GM21786 (cell line): Measurements from ENCODE around the gene ULK3.

Experiments used
- ATAC-seq: cut with Tn5 transposase; IDR thresholded peaks from one replicate; pipeline ENCODE4 v1.9.1; 2021; ENCODE audit not compliant: unreplicated experiment

ULK3 gene

GRCh38 chr15:74840851-74841775 lies 1.8 kb downstream of the ULK3 start:
- ATAC-seq: no peak

DNA sequence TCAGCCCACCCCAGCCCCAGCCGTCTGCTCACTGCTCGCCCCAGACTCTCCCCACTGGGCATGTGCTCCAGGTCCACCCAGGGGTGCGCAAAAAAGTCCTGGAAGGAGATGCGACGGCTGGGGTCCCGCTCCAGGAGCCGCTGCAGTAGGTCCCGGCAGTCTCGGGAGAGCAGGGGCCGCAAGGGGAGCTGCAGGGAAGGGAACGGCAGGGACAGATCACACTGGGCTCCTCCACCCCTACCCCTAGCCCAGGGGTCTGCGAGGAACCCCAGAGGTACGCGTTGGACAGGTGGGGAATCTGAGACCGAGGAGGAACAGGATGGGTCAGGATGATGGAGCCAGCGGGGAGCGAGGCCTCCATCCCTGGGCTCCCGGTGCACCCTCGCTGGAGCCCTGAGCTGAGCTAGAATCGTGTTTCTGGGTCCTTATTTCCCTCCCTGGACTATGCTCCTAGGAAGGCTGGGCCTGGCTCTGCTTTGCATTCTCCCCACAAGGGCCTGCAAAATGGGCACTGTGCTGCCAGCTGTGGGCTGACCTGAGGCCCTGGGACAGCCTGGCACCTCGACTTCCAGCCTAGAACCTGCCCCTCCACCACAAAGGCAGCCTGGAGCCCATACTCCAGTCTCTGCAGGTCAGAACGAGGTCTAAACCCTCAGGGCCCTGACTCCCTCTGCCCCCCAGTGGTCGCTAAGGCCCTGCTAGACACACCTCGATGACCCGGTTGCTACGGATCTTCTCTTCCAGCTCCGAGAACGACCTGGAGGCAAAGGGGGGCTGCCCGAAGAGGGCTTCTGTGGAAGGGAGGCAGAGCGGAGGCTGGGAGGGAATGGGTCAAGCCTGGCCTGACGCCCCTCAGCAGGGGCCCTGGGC lies 3.2 kb downstream of the ULK3 start:
- no peak for ATAC-seq

DNA sequence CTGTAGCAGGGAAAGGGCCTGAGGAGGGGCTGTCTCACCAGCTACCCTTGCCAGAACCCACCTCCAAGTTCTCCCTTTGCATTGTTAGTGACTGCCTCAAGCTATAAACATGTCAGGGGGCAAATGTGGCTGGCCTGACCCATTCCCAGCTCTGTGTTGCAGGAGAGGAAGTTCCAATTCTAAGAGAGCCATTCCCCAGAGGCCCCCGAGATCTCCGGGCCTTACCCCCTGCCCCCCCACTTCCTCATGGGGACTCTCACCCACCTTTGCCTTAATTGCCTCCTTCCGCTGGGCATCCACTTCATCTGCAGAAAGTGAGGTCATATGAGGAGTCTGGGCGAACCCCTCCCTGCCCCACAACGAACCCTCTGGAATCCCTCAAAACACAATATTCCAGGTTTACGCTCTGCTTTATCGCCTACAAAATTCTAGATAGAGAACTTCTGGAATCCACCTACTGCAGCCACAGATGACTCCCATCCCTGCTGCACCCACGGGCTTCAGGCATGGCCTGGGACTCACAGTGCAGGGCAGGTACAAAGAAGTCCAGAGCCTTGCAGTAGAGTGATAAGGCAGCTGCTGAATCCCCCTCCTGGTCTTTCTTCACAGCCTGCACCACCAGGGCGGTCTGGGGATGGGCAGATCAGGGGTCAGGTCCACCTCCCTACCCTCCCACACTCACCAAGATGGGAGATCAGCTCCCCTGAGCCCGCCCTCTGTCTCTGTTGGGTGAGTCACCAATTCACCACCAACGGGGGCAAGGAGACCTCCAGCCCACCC lies 4.0 kb downstream of the ULK3 start:
- no peak for ATAC-seq

- ATAC-seq: no peak
Measured at GRCh38 chr15:74838137-74838516, 4.8 kb downstream of the ULK3 start.

GRCh38 chr15:74837482-74838136 lies 5.3 kb downstream of the ULK3 start:
- no peak for ATAC-seq

DNA sequence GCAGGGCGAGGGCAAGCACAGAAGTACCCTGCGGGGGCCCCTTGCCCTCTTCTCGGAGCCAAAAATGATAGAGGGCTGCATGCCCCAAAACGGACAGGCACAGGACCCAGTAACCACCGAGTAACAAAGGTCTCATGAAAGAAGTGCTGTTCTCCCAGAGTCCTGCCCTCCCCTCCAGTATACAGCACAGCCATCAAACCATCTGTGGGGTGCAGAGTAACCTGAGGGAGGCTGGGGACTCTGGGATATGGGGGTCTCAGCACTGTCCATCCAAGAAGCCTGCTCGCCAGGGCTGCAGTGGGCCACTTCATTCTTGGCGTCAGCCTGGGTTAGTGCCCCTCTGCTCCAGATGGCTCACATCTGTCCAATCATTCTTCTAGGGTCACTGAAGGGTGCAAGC lies 6.1 kb downstream of the ULK3 start:
- no peak for ATAC-seq

- ATAC-seq: no peak
Measured at GRCh38 chr15:74835312-74835823, 7.6 kb downstream of the ULK3 start.

DNA sequence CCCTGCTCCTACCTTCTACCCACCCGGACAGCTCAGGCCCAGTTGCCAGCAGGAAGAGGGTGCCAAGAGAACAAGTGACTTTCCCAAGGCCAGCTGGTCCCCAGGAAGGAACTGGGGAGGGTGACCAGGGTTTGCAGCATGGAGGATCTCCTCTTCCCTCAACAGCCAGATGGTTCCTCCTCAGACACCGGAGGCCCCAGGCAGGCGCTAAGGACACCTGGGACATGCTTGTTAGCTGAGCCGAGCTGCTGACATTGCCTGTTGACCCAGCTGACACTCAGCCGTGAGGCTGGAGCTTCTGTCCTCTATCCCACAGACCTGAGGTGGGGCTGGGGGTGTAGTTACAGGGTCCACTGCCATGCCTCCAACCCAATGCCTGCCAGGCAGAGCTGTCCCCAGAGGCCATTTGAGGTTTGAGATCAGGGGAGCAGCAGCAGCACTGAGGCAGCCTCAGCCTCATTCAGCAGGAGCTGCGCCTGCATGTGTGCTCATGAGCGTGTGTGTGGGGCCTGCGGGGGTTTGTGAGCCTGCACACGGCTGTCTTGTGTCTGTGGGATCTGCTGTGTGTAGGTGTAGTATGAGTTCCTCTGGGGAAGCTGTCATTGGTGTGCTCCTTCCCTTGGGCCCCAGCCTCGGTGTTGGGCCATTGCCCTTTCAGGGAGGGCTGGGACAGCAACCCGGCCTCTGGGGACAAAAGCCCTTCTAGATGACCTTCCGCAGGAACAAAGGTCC lies 9.4 kb downstream of the ULK3 start:
- ATAC-seq: no peak

GRCh38 chr15:74832826-74833225 lies 10.1 kb downstream of the ULK3 start:
- no peak for ATAC-seq

- no peak for ATAC-seq
Measured at GRCh38 chr15:74831813-74832495, 11.0 kb downstream of the ULK3 start.

DNA sequence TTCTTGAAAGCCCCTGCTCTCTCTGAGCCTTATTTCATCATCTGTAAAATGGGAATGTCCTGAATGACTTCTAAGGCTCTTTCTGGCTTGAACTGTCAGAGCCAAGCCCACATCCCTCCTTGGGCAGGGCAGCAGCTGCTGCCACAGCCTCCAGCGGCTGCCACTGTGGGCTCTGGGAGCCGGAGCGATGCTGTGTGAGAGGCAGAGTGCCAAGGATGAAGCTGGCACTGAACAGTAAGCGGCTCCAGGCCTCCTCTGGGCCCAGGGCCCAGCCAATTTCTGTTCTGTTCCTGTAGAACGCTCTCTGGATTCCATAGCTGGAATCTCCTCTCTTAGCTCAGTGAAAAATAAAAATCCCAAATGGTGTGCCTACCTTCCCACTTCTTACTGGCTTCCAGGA lies 12.1 kb downstream of the ULK3 start:
- ATAC-seq: no peak

GRCh38 chr15:74829991-74830390 lies 13.0 kb downstream of the ULK3 start:
- no peak for ATAC-seq

GRCh38 chr15:74829486-74829885 lies 13.5 kb downstream of the ULK3 start:
- ATAC-seq: no peak

GRCh38 chr15:74828835-74829234 lies 14.1 kb downstream of the ULK3 start:
- ATAC-seq: no peak

GRCh38 chr15:74827614-74828013 lies 15.3 kb downstream of the ULK3 start:
- no peak for ATAC-seq

- ATAC-seq: no peak
Measured at GRCh38 chr15:74826921-74827320, 16.0 kb downstream of the ULK3 start.

DNA sequence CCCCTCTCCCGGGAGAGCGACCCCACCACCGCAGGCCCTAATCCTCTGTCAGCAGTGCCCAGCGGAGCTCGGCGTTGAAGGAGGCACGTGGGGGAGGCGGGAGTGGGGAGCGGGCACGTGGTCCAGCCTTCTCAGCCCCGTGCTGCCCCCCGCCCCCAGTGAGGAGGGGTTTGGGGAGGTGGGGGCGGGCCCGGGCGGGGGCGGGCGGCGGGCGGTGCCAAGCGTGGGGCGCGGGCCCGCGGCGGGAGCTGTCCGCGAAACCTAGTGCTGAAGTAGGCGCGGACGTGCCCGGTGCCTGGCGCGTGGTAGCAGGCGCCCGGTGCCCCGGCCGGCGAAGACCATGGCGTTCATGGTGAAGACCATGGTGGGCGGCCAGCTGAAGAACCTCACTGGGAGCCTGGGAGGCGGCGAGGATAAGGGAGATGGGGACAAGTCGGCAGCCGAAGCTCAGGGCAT lies 16.6 kb downstream of the ULK3 start, which contains the start of gene CPLX3:
CPLX3 (plus strand) TSS at position 264 of the 456 bp plus-strand sequence; CDS start at position 341, 77 bp downstream.
- no peak for ATAC-seq

DNA sequence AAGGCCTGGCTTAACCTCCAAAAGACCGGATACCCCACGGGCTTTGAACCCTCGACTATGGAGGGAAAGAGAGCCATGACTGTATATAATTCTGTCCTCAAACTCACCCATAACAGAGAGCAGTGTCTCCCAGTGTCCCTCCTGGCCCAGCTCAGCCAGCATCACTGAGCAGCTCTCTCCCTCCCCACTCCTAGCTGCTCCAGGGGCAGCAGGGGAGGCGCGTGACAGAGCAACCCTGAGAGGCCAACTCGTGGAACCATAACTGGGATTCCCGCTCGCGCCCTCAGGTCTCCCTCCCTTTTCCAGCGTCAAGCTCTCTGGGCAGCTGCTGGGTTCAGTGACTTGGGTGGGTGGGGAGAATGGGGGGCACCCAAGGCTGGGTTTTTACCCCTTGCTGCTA lies 17.1 kb downstream of the ULK3 start:
- no peak for ATAC-seq

- ATAC-seq: no peak
Measured at GRCh38 chr15:74824976-74825375, 18.0 kb downstream of the ULK3 start.
